ENCODE measurements around the gene DNAH8. TPM values are rescaled to one million over a fixed set of nuclear protein-coding genes. Genes with fewer than 3 reads are reported as not detected.

DNAH8 gene
- total and polyA plus RNA-seq, 10 donors, result 0.20 to 15.6 (median 5.2) TPM

- WGBS, 5 donors, result 90 to 96% (median 91%) methylated on average over 15 of the region's 15 CpGs
- Histone ChIP-seq H3K4me3 (no peak overlapping the region), H3K36me3 (no peaks in the 10 kb centered on the region), H3K27ac (no peak overlapping the region), H3K27me3 (replicated peaks in 1 of 7) (no peaks in the 10 kb centered on the region), H3K4me1 (no peaks in the 10 kb centered on the region), H3K9me3 (no peaks in the 10 kb centered on the region)
- DNase-seq, result no peak
- intact Hi-C loops (cut with DNase I; ENCODE audit: low total_unique reads), result no loop called here
- TF ChIP-seq POLR2AphosphoS5 (IDR thresholded peaks at IDR 0.05) (no peak), POLR2A (IDR thresholded peaks at IDR 0.05) (no peak)
- TF ChIP-seq, protein P1, sequence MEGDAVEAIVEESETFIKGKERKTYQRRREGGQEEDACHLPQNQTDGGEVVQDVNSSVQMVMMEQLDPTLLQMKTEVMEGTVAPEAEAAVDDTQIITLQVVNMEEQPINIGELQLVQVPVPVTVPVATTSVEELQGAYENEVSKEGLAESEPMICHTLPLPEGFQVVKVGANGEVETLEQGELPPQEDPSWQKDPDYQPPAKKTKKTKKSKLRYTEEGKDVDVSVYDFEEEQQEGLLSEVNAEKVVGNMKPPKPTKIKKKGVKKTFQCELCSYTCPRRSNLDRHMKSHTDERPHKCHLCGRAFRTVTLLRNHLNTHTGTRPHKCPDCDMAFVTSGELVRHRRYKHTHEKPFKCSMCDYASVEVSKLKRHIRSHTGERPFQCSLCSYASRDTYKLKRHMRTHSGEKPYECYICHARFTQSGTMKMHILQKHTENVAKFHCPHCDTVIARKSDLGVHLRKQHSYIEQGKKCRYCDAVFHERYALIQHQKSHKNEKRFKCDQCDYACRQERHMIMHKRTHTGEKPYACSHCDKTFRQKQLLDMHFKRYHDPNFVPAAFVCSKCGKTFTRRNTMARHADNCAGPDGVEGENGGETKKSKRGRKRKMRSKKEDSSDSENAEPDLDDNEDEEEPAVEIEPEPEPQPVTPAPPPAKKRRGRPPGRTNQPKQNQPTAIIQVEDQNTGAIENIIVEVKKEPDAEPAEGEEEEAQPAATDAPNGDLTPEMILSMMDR (IDR thresholded peaks at IDR 0.05 in 8 of 11, conservative IDR thresholded peaks at IDR 0.05 in 3 of 11), result no peak
Observed at GRCh38 chr6:38937839-38938613, 222.9 kb downstream of the DNAH8 start.

DNA sequence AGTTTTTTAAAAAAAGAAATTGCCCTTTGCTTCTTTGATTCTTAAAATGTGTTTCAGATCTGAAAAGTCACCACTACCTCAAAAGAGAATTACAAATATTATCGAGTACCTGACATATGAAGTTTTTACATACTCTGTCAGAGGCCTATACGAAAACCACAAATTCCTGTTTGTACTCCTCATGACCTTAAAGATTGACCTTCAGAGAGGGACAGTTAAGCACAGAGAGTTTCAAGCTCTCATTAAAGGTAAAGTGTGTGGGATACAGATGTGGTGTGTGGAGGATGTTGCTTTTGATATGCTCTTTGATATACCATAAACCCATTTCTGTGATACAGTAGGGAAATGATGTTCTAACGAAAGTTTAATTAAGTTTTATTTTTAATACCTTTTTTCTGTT is 223.6 kb downstream of the DNAH8 start:
- Histone ChIP-seq H3K4me1 (no peaks in the 10 kb centered on the region), H3K27me3 (replicated peaks in 1 of 7) (no peaks in the 10 kb centered on the region), H3K9me3 (no peaks in the 10 kb centered on the region), H3K4me3 (no peak overlapping the region), H3K27ac (no peak overlapping the region), H3K36me3 (no peaks in the 10 kb centered on the region)
- TF ChIP-seq, protein P1 (IDR thresholded peaks at IDR 0.05 in 8 of 11, conservative IDR thresholded peaks at IDR 0.05 in 3 of 11), result no peak
- TF ChIP-seq POLR2A (IDR thresholded peaks at IDR 0.05) (no peak), POLR2AphosphoS5 (IDR thresholded peaks at IDR 0.05) (no peak)
- intact Hi-C loops (cut with DNase I; ENCODE audit: low total_unique reads), result no loop called here
- DNase-seq, result no peak
- WGBS, 5 donors, result 79 to 88% (median 84%) methylated on average over 3 of the region's 3 CpGs

- Histone ChIP-seq H3K36me3 (no peaks in the 10 kb centered on the region), H3K4me1 (no peaks in the 10 kb centered on the region), H3K9me3 (no peaks in the 10 kb centered on the region), H3K27me3 (replicated peaks in 1 of 7) (no peaks in the 10 kb centered on the region), H3K27ac (no peak overlapping the region), H3K4me3 (no peak overlapping the region)
- no peak for DNase-seq
- WGBS, 5 donors, result 86 to 91% (median 89%) methylated on average over 4 of the region's 4 CpGs
- TF ChIP-seq POLR2AphosphoS5 (IDR thresholded peaks at IDR 0.05), result no peak
- TF ChIP-seq POLR2A (IDR thresholded peaks at IDR 0.05), result no peak
- TF ChIP-seq, protein P1 (IDR thresholded peaks at IDR 0.05 in 8 of 11, conservative IDR thresholded peaks at IDR 0.05 in 3 of 11), result no peak
- intact Hi-C loops (cut with DNase I; ENCODE audit: low total_unique reads), result no loop called here
Observed at GRCh38 chr6:38942442-38942841, 227.3 kb downstream of the DNAH8 start.

DNA sequence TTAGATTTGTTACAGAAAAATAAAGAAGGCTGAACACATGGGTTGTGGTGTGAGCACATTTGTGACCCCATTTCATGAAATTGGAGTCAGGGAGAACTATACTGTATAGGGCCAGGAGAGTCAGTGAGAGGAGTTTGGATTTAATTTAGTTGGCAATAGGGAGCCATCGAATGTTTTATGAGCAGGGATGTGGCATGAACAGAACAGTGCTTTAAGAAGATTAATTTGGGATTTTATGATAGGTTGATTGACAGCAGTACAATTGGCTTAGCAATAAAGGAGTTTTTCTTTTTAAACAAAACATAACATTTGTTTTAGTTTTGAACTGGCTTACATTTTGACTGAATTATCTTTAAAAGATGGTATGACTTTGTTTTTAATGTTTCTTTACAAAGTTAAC is 227.9 kb downstream of the DNAH8 start:
- no peak overlapping the region for H3K4me3 ChIP-seq
- 85 to 94% (median 86%) methylated on average over 1 of the region's 1 CpG for WGBS, 5 donors
- no peak overlapping the region for H3K27ac ChIP-seq
- no peaks in the 10 kb centered on the region for H3K36me3 ChIP-seq
- intact Hi-C loops (cut with DNase I; ENCODE audit: low total_unique reads), result no loop called here
- no peak for DNase-seq
- TF ChIP-seq, protein P1 (IDR thresholded peaks at IDR 0.05 in 8 of 11, conservative IDR thresholded peaks at IDR 0.05 in 3 of 11), result no peak
- TF ChIP-seq POLR2AphosphoS5 (IDR thresholded peaks at IDR 0.05) (no peak), POLR2A (IDR thresholded peaks at IDR 0.05) (no peak)
- H3K4me1 ChIP-seq, result no peaks in the 10 kb centered on the region
- H3K27me3 ChIP-seq (replicated peaks in 1 of 7), result no peaks in the 10 kb centered on the region
- H3K9me3 ChIP-seq, result no peaks in the 10 kb centered on the region

Data from spleen (tissue), 11 donors.